K562 (cell line): ENCODE data around the gene DOK1. TPM values are rescaled to one million over a fixed set of nuclear protein-coding genes. Genes with fewer than 3 reads are reported as not detected.

Source experiments
- CAMTA2 ChIP-seq: fragments of 250-450 bp; sonication (Bioruptor Pico); conservative IDR thresholded peaks from 2 replicates; pipeline ENCODE4 v1.5.1; 2022
- DIDO1 ChIP-seq: fragments of 450-650 bp; IDR thresholded peaks from 2 replicates; pipeline ENCODE4 v1.6.1; 2016; ENCODE audit warnings: low read depth, missing biosample characterization, missing genetic modification characterization
- FOXM1 ChIP-seq, 2 experiments: fragments of 450-650 bp in 1 of 2; sonication (generic) in 1 of 2; formaldehyde crosslinking in 1 of 2; IDR thresholded peaks; 2 replicates each; pipeline versions ENCODE4 v1.6.1 to v1.9.0; 2017 to 2022; ENCODE audit warnings: low read depth in 2 of 2, mild to moderate bottlenecking in 2 of 2, missing genetic modification reagents in 1 of 2, moderate library complexity in 1 of 2
- GABPA ChIP-seq: fragments of 200-800 bp; sonication (Bioruptor generic); conservative IDR thresholded peaks from 2 replicates; pipeline ENCODE4 v1.6.1; 2016; ENCODE audit warnings: low read depth, missing genetic modification characterization, missing compliant biosample characterization
- HNRNPL ChIP-seq: fragments of 200-400 bp; formaldehyde crosslinking; IDR thresholded peaks from 2 replicates; pipeline ENCODE4 v1.6.1; 2017; ENCODE audit warnings: low read depth, mild to moderate bottlenecking, low read length
- KLF10 ChIP-seq: fragments of 250-450 bp; sonication (Bioruptor Pico); IDR thresholded peaks from 2 replicates; pipeline ENCODE4 v1.6.1; 2021; ENCODE audit warnings: matching md5 sums
- NR4A1 ChIP-seq, 2 experiments: fragments of 250-450 bp in 1 of 2; fragments of 450-650 bp in 1 of 2; sonication (Bioruptor Pico) in 1 of 2; IDR thresholded peaks; 2 replicates each; pipeline versions ENCODE4 v1.4.0 to v1.6.1; 2016 to 2020; ENCODE audit warnings: mild to moderate bottlenecking in 2 of 2, missing compliant biosample characterization in 1 of 2, missing genetic modification characterization in 1 of 2, moderate library complexity in 1 of 2
- PHTF2 ChIP-seq: fragments of 250-450 bp; sonication (Bioruptor Pico); IDR thresholded peaks from 2 replicates; pipeline ENCODE4 v1.5.0; 2021; ENCODE audit warnings: mild to moderate bottlenecking
- POLR2AphosphoS2 ChIP-seq: IDR thresholded peaks from 2 replicates; pipeline ENCODE4 v1.6.1; 2012; ENCODE audit warnings: low read length, improper control_type of control experiment
- POLR2AphosphoS5 ChIP-seq: IDR thresholded peaks from 2 replicates; pipeline ENCODE4 v1.6.1; 2011; ENCODE audit warnings: mild to moderate bottlenecking, low read depth, low read length, moderate library complexity; ENCODE audit not compliant: control insufficient read depth, insufficient read depth
- YBX1 ChIP-seq: fragments of 450-650 bp; IDR thresholded peaks from 2 replicates; pipeline ENCODE4 v1.7.1; 2016; ENCODE audit warnings: mild to moderate bottlenecking
- YY1 ChIP-seq, 3 experiments: IDR thresholded peaks; 2 replicates each; pipeline ENCODE4 v1.6.1; 2011; ENCODE audit warnings: low read length in 2 of 3, mild to moderate bottlenecking in 2 of 3, moderate library complexity in 2 of 3, borderline replicate concordance in 1 of 3, control low read depth in 1 of 3, low read depth in 1 of 3; ENCODE audit not compliant: insufficient read depth in 3 of 3, insufficient replicate concordance in 2 of 3, control insufficient read depth in 1 of 3, insufficient read length in 1 of 3; ENCODE audit errors: extremely low read depth in 1 of 3
- ZNF695 ChIP-seq: fragments of 450-650 bp; formaldehyde crosslinking; IDR thresholded peaks from 2 replicates; pipeline ENCODE4 v1.4.0; 2020; ENCODE audit warnings: mild to moderate bottlenecking, moderate library complexity
- ZNF830 ChIP-seq: fragments of 250-450 bp; sonication (Bioruptor Pico); IDR thresholded peaks from 2 replicates; pipeline ENCODE4 v1.5.0; 2021; ENCODE audit warnings: mild to moderate bottlenecking
- polyA plus RNA-seq, 8 experiments: library from polyadenylated mRNA; depleted of rRNA in 4 of 8; stranded (reverse) in 5 of 8; unstranded in 3 of 8; fragments of >200 nt; fragmentation: Nextera tagmentation in 2 of 8; fragmentation: Illumina TruSeq in 1 of 8; extraction: Ambion mirVana in 2 of 8; extraction: Trizol in 1 of 8; gene quantifications; 2 replicates each; pipeline versions ENCODE4 v1.2.1 to v1.2.3, GENCODE V29; 2011 to 2014; ENCODE audit warnings: inconsistent platforms in 1 of 8, missing spikeins in 1 of 8
- total RNA-seq, 7 experiments: library from RNA; depleted of rRNA in 6 of 7; stranded (reverse); fragments of >200 nt in 6 of 7; fragmentation: Illumina TruSeq in 2 of 7; extraction: Trizol in 2 of 7; gene quantifications; 2 replicates each; pipeline versions ENCODE4 v1.2.1 to v1.2.3, GENCODE V29; 2011 to 2021; ENCODE audit warnings: low replicate concordance in 1 of 7
- TF ChIP-seq, protein P1 (sequence below), 2 experiments: fragments of 250-450 bp in 1 of 2; fragments of 450-650 bp in 1 of 2; sonication (Bioruptor Pico) in 1 of 2; IDR thresholded peaks; 2 replicates each; pipeline versions ENCODE4 v1.6.1 to v1.8.0; 2016 to 2021; ENCODE audit warnings: mild to moderate bottlenecking in 2 of 2, moderate library complexity in 2 of 2, missing compliant biosample characterization in 1 of 2, missing genetic modification characterization in 1 of 2
- TF ChIP-seq, protein P2 (sequence below), 2 experiments: fragments of 450-650 bp in 1 of 2; sonication (generic) in 1 of 2; formaldehyde crosslinking in 1 of 2; IDR thresholded peaks; 2 replicates each; pipeline versions ENCODE4 v1.7.1 to v1.9.0; 2016 to 2022; ENCODE audit warnings: inconsistent platforms in 1 of 2, mild to moderate bottlenecking in 1 of 2, missing genetic modification reagents in 1 of 2

Gene DOK1
- total and polyA plus RNA-seq, 9 of the 15 experiments (the other 6 are each of a cell fraction or from before 2014, with no cell fraction given) = 0.59 to 36.4 (median 16.1) TPM

DNA sequence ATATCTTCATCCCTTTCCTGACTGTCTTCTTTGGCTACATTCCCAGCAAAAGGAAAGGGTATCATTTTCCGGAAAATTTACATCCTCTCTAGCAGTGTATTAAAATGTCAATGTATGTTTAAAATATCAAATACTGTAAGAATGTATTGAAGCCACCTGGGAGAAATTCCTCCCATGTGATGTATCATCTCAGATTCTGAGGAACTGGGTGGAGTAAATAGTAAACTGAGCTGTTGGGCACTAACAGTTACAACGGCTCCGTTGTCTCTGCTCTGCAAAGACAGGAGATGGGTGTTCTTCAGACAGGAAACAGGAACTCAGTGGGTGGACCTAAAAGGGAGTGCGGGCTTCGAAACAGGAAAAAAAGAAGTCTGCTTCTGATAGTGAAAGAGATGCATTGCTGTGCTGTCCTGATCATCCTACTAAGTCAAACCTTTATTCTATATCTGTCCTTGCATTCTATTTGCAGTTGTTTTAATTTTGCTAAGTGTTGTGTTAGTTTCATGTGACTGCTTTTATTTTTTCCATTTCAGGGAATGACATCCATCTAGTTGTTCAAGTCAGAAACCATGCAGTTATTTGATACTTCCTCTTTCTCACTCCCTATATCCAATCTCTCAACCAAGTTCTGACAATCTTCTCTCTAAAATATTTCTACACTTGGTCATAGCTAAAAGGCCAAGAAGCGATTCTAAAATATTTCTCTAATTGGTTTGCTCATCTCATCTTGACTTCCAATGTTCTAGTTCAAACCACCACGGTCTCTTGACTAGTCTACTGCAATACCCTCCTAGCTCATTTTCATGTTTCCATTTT is 19.4 kb downstream of the DOK1 start (continued):
- TF ChIP-seq HNRNPL = no peak
- TF ChIP-seq CAMTA2 = no peak
- TF ChIP-seq KLF10 = no peak
- TF ChIP-seq YBX1 = no peak
- TF ChIP-seq DIDO1 = 0 out of 2 replicates have a peak, but pooled peaks have one; percentile 37
- TF ChIP-seq, protein P1, sequence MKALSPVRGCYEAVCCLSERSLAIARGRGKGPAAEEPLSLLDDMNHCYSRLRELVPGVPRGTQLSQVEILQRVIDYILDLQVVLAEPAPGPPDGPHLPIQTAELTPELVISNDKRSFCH (CRISPR knock-in tag; IDR thresholded peaks at IDR 0.05) = no peak
- TF ChIP-seq, protein P1 (tag; IDR thresholded peaks at IDR 0.05) = no peak
- no peak for TF ChIP-seq YY1 (IDR thresholded peaks at IDR 0.05; ENCODE audit: borderline replicate concordance in 1 of 3, control insufficient read depth in 1 of 3, extremely low read depth in 1 of 3, insufficient read depth in 3 of 3, insufficient read length in 1 of 3, insufficient replicate concordance in 2 of 3, low read depth in 1 of 3, low read length in 2 of 3)
- TF ChIP-seq PHTF2 = no peak
- TF ChIP-seq GABPA = peak; percentile 87
- TF ChIP-seq ZNF830 (CRISPR knock-in tag) = no peak
- no peak for TF ChIP-seq NR4A1 (CRISPR knock-in tag; IDR thresholded peaks at IDR 0.05)
- TF ChIP-seq NR4A1 (tag; IDR thresholded peaks at IDR 0.05) = no peak
- TF ChIP-seq POLR2AphosphoS2 = no peak
- no peak for TF ChIP-seq ZNF695 (CRISPR knock-in tag)
- TF ChIP-seq FOXM1 (IDR thresholded peaks at IDR 0.05; ENCODE audit: low read depth) = peak; percentile 45; the same call in 1 of the 2 replicates
- TF ChIP-seq FOXM1 (CRISPR knock-in tag; IDR thresholded peaks at IDR 0.05; ENCODE audit: low read depth) = no peak
- TF ChIP-seq, protein P2, sequence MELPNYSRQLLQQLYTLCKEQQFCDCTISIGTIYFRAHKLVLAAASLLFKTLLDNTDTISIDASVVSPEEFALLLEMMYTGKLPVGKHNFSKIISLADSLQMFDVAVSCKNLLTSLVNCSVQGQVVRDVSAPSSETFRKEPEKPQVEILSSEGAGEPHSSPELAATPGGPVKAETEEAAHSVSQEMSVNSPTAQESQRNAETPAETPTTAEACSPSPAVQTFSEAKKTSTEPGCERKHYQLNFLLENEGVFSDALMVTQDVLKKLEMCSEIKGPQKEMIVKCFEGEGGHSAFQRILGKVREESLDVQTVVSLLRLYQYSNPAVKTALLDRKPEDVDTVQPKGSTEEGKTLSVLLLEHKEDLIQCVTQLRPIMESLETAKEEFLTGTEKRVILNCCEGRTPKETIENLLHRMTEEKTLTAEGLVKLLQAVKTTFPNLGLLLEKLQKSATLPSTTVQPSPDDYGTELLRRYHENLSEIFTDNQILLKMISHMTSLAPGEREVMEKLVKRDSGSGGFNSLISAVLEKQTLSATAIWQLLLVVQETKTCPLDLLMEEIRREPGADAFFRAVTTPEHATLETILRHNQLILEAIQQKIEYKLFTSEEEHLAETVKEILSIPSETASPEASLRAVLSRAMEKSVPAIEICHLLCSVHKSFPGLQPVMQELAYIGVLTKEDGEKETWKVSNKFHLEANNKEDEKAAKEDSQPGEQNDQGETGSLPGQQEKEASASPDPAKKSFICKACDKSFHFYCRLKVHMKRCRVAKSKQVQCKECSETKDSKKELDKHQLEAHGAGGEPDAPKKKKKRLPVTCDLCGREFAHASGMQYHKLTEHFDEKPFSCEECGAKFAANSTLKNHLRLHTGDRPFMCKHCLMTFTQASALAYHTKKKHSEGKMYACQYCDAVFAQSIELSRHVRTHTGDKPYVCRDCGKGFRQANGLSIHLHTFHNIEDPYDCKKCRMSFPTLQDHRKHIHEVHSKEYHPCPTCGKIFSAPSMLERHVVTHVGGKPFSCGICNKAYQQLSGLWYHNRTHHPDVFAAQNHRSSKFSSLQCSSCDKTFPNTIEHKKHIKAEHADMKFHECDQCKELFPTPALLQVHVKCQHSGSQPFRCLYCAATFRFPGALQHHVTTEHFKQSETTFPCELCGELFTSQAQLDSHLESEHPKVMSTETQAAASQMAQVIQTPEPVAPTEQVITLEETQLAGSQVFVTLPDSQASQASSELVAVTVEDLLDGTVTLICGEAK (IDR thresholded peaks at IDR 0.05) = peak; percentile 82
- TF ChIP-seq, protein P2 (CRISPR knock-in tag; IDR thresholded peaks at IDR 0.05) = no peak
- TF ChIP-seq POLR2AphosphoS5 = no peak
